H9 (cell line): ENCODE data around the gene NADSYN1. TPM values are rescaled to one million over a fixed set of nuclear protein-coding genes. Genes with fewer than 3 reads are reported as not detected.

Experiments
- DNase-seq: peaks from one replicate; pipeline ENCODE4 v3.0.0-alpha.2; 2017
- H2AFZ ChIP-seq: one replicate; pipeline ENCODE4 v1.6.1; 2013; ENCODE audit warnings: mild to moderate bottlenecking, low read length, control low read depth, moderate library complexity
- H2AK5ac ChIP-seq: 2 replicates; pipeline ENCODE4 v1.6.1; 2013; ENCODE audit warnings: low read length, control low read depth, mixed read lengths; ENCODE audit not compliant: insufficient read length
- H2BK120ac ChIP-seq: one replicate; pipeline ENCODE4 v1.6.1; 2013; ENCODE audit warnings: low read depth, mild to moderate bottlenecking, low read length, control low read depth, inconsistent platforms; ENCODE audit not compliant: poor library complexity, severe bottlenecking
- H2BK12ac ChIP-seq: 2 replicates; pipeline ENCODE4 v1.6.1; 2013; ENCODE audit warnings: low read length, control low read depth, mixed read lengths, low read depth; ENCODE audit not compliant: insufficient read length
- H2BK15ac ChIP-seq: 2 replicates; pipeline ENCODE4 v1.6.1; 2013; ENCODE audit warnings: low read depth, low read length, control low read depth
- H2BK20ac ChIP-seq: one replicate; pipeline ENCODE4 v1.6.1; 2013; ENCODE audit warnings: low read depth, mild to moderate bottlenecking, low read length, control low read depth, inconsistent platforms; ENCODE audit not compliant: poor library complexity, severe bottlenecking
- H2BK5ac ChIP-seq: 2 replicates; pipeline ENCODE4 v1.6.1; 2013; ENCODE audit warnings: low read length, control low read depth, mixed read lengths; ENCODE audit not compliant: insufficient read length
- H3K14ac ChIP-seq: 2 replicates; pipeline ENCODE4 v1.6.1; 2013; ENCODE audit warnings: low read length, control low read depth; ENCODE audit not compliant: insufficient read depth
- H3K18ac ChIP-seq: 2 replicates; pipeline ENCODE4 v1.6.1; 2013; ENCODE audit warnings: low read depth, mild to moderate bottlenecking, mixed read lengths, low read length, control low read depth; ENCODE audit not compliant: insufficient read length
- H3K23ac ChIP-seq: 2 replicates; pipeline ENCODE4 v1.6.1; 2013; ENCODE audit warnings: low read length, control low read depth, mixed read lengths, low read depth; ENCODE audit not compliant: insufficient read length
- H3K23me2 ChIP-seq: 2 replicates; pipeline ENCODE4 v1.6.1; 2013; ENCODE audit warnings: low read depth, mild to moderate bottlenecking, mixed read lengths, low read length, control low read depth; ENCODE audit not compliant: insufficient read length, poor library complexity, severe bottlenecking
- H3K27ac ChIP-seq: 2 replicates; pipeline ENCODE4 v1.5.1; 2013; ENCODE audit warnings: low read length, control low read depth, mixed read lengths, low read depth; ENCODE audit not compliant: insufficient read length
- H3K27me3 ChIP-seq: 2 replicates; pipeline ENCODE4 v1.6.1; 2013; ENCODE audit warnings: low read length, control low read depth, inconsistent platforms; ENCODE audit not compliant: insufficient read depth
- H3K4ac ChIP-seq: 2 replicates; pipeline ENCODE4 v1.6.1; 2013; ENCODE audit warnings: low read depth, mild to moderate bottlenecking, control low read depth, inconsistent platforms, low read length, moderate library complexity
- H3K4me1 ChIP-seq: 2 replicates; pipeline ENCODE4 v1.6.1; 2013; ENCODE audit warnings: low read length, control low read depth, inconsistent platforms; ENCODE audit not compliant: insufficient read depth
- H3K4me2 ChIP-seq: 2 replicates; pipeline ENCODE4 v1.6.1; 2013; ENCODE audit warnings: low read length, control low read depth, mixed read lengths; ENCODE audit not compliant: insufficient read length, insufficient read depth
- H3K56ac ChIP-seq: 2 replicates; pipeline ENCODE4 v1.6.1; 2013; ENCODE audit warnings: low read depth, mild to moderate bottlenecking, mixed read lengths, low read length, control low read depth; ENCODE audit not compliant: insufficient read length
- H3K79me1 ChIP-seq: 2 replicates; pipeline ENCODE4 v1.6.1; 2013; ENCODE audit warnings: low read depth, mild to moderate bottlenecking, moderate library complexity, low read length, control low read depth, inconsistent platforms; ENCODE audit not compliant: insufficient read depth, poor library complexity, severe bottlenecking
- H3K79me2 ChIP-seq: 2 replicates; pipeline ENCODE4 v1.6.1; 2013; ENCODE audit warnings: low read length, control low read depth, inconsistent platforms; ENCODE audit not compliant: insufficient read depth
- H3K9ac ChIP-seq: 2 replicates; pipeline ENCODE4 v1.6.1; 2013; ENCODE audit warnings: low read length, control low read depth, mixed read lengths; ENCODE audit not compliant: insufficient read length; ENCODE audit errors: extremely low read depth
- H3K9me3 ChIP-seq: one replicate; pipeline ENCODE4 v1.6.1; 2013; ENCODE audit warnings: low read depth, low read length, inconsistent platforms; ENCODE audit not compliant: control insufficient read depth
- H3T11ph ChIP-seq: one replicate; pipeline ENCODE4 v1.6.1; 2013; ENCODE audit warnings: mild to moderate bottlenecking, low read length, control low read depth, inconsistent platforms
- H4K20me1 ChIP-seq: one replicate; pipeline ENCODE4 v1.6.1; 2013; ENCODE audit not compliant: control insufficient read depth, insufficient read length, insufficient read depth
- H4K5ac ChIP-seq: 2 replicates; pipeline ENCODE4 v1.6.1; 2013; ENCODE audit warnings: low read depth, mild to moderate bottlenecking, mixed read lengths, low read length, control low read depth; ENCODE audit not compliant: insufficient read length
- H4K8ac ChIP-seq: replicated peaks from 2 replicates; pipeline ENCODE4 v1.6.1; 2013; ENCODE audit warnings: low read length, control low read depth, mixed read lengths, low read depth; ENCODE audit not compliant: insufficient read length
- H4K91ac ChIP-seq: 2 replicates; pipeline ENCODE4 v1.6.1; 2013; ENCODE audit warnings: low read depth, mild to moderate bottlenecking, moderate library complexity, mixed read lengths, low read length, control low read depth; ENCODE audit not compliant: insufficient read length
- H3K27ac Mint-ChIP-seq, 3 experiments: 2 replicates in 2 of 3; 3 replicates in 1 of 3; pipeline ENCODE4 v1.8.0; 2020 to 2021; ENCODE audit warnings: mixed read lengths in 3 of 3, mild to moderate bottlenecking in 1 of 3, moderate library complexity in 1 of 3
- H3K27me3 Mint-ChIP-seq: 2 replicates; pipeline ENCODE4 v1.8.0; 2021; ENCODE audit warnings: low read depth, mild to moderate bottlenecking, moderate library complexity, mixed read lengths
- H3K36me3 Mint-ChIP-seq, 3 experiments: 2 replicates in 2 of 3; 3 replicates in 1 of 3; pipeline ENCODE4 v1.8.0; 2020 to 2021; ENCODE audit warnings: low read depth in 3 of 3, mixed read lengths in 3 of 3; ENCODE audit not compliant: insufficient read depth in 1 of 3
- H3K4me1 Mint-ChIP-seq, 2 experiments: 2 replicates each; pipeline ENCODE4 v1.8.0; 2020; ENCODE audit warnings: mixed read lengths in 2 of 2
- H3K4me3 Mint-ChIP-seq, 2 experiments: 2 replicates in 1 of 2; 3 replicates in 1 of 2; pipeline ENCODE4 v1.8.0; 2020 to 2021; ENCODE audit warnings: mild to moderate bottlenecking in 2 of 2, mixed read lengths in 2 of 2, moderate library complexity in 1 of 2
- H3K9me3 Mint-ChIP-seq, 2 experiments: 2 replicates in 1 of 2; 3 replicates in 1 of 2; pipeline ENCODE4 v1.8.0; 2020; ENCODE audit warnings: mild to moderate bottlenecking in 2 of 2, mixed read lengths in 2 of 2, moderate library complexity in 1 of 2
- CTCF ChIP-seq: fragments of 200-600 bp; sonication (generic); conservative IDR thresholded peaks from 3 replicates; pipeline ENCODE4 v1.8.0; 2021; ENCODE audit warnings: antibody characterized with exemption, mild to moderate bottlenecking
- WGBS: extraction: QIAGEN DNeasy Blood & Tissue Kit; methylation state at CpG from one replicate; pipeline ENCODE4 v1.1.7; 2013; ENCODE audit warnings: missing lambda C conversion rate, low lambda C conversion rate, mixed read lengths; ENCODE audit not compliant: insufficient read length; ENCODE audit errors: extremely low coverage; 5-methylcytosine and 5-hydroxymethylcytosine counted together
- total RNA-seq: library from RNA; stranded (reverse); gene quantifications from 2 replicates; pipeline ENCODE4 v1.2.1, GENCODE V29; 2021

NADSYN1 gene
- total RNA-seq, 1 experiment from 2014 or later = 44.2 TPM

- no peak overlapping the region for H4K8ac ChIP-seq
- H3K4me2 ChIP-seq = no peak overlapping the region
- no peak overlapping the region for H2AK5ac ChIP-seq
- peaks cover 0 to 7% of the 10 kb centered on the region in 2 experiments; a peak in 3 of 5 replicates for H3K9me3 Mint-ChIP-seq
- H3K23me2 ChIP-seq = no peaks in the 10 kb centered on the region
- peaks cover 1 to 8% (median 2%) of the 10 kb centered on the region in 3 experiments; a peak in 5 of 7 replicates for H3K36me3 Mint-ChIP-seq
- no peak overlapping the region for H2BK12ac ChIP-seq
- H3T11ph ChIP-seq = no peak overlapping the region
- H2BK120ac ChIP-seq = no peak overlapping the region
- H2BK20ac ChIP-seq = no peak overlapping the region
- H3K14ac ChIP-seq = no peak overlapping the region; the same call in 1 of the 2 replicates
- no peak overlapping the region for H3K4ac ChIP-seq
- no peaks in the 10 kb centered on the region for H3K9me3 ChIP-seq
- DNase-seq = no peak
- H3K79me1 ChIP-seq = no peaks in the 10 kb centered on the region
- H3K4me3 Mint-ChIP-seq = no peak overlapping the region
- no peak overlapping the region for H4K91ac ChIP-seq
- H4K20me1 ChIP-seq = no peaks in the 10 kb centered on the region
- no peak overlapping the region for H3K56ac ChIP-seq
- no peaks in the 10 kb centered on the region for H3K27me3 ChIP-seq
- H4K5ac ChIP-seq = no peak overlapping the region
- H3K79me2 ChIP-seq = no peaks in the 10 kb centered on the region
- no peak for TF ChIP-seq CTCF
- H3K4me1 ChIP-seq = no peaks in the 10 kb centered on the region
- no peak overlapping the region for H3K9ac ChIP-seq
- WGBS = no CpG with 5 or more reads among the region's 6 CpGs
- H3K27ac ChIP-seq = no peak overlapping the region
- H3K27me3 Mint-ChIP-seq = no peaks in the 10 kb centered on the region; the same call in 1 of the 2 replicates
- no peak overlapping the region for H3K27ac Mint-ChIP-seq
- H3K4me1 Mint-ChIP-seq = peaks cover 4 to 7% of the 10 kb centered on the region in 2 experiments; a peak in 3 of 4 replicates
- H3K18ac ChIP-seq = no peak overlapping the region
- no peak overlapping the region for H3K23ac ChIP-seq
- H2BK15ac ChIP-seq = no peak overlapping the region
- no peak overlapping the region for H2BK5ac ChIP-seq
- H2AFZ ChIP-seq = no peak overlapping the region
Measured at GRCh38 chr11:71429701-71430100, 23.3 kb upstream of the NADSYN1 start.
